ENCODE data around the gene GADD45B.
"Not testable (repeated sequence)": the region's sequence is repeated elsewhere in the genome, so short reads cannot be mapped to it uniquely, and the experiment has no call there.

GADD45B gene

GRCh38 chr19:2461751-2462634 is 13.9 kb upstream of the GADD45B start:
- TF ChIP-seq EZH2phosphoT487 (IDR thresholded peaks at IDR 0.05; ENCODE audit: borderline replicate concordance, low read length) (no peak), CTCF (IDR thresholded peaks at IDR 0.05; ENCODE audit: low read depth, low read length, poor library complexity, severe bottlenecking) (no peak)
- H3K4me3 ChIP-seq (ENCODE audit: low read length), result peak overlapping the region; percentile 80
- peaks cover 3% of the 10 kb centered on the region; the same call in 1 of the 2 replicates for H3K79me2 ChIP-seq (ENCODE audit: control insufficient read depth, low read length)
- no peaks in the 10 kb centered on the region for H4K20me1 ChIP-seq (ENCODE audit: control insufficient read depth, insufficient read depth, low read depth, low read length)
- H3K4me2 ChIP-seq (ENCODE audit: low read length), result peak overlapping the region; percentile 88
- no peaks in the 10 kb centered on the region for H3K36me3 ChIP-seq (ENCODE audit: control insufficient read depth, low read length)
- H3K27ac ChIP-seq (ENCODE audit: low read depth, low read length), result no peak overlapping the region
- H3K9me2 ChIP-seq (replicated peaks; ENCODE audit: control insufficient read depth, low read length), result no peaks in the 10 kb centered on the region
- H3F3A ChIP-seq (ENCODE audit: control insufficient read depth, insufficient read depth), result no peaks in the 10 kb centered on the region; the same call in 1 of the 2 replicates
- H3K4me1 ChIP-seq (ENCODE audit: control insufficient read depth, low read length), result peaks cover 26% of the 10 kb centered on the region
- H3K9me3 ChIP-seq (ENCODE audit: control insufficient read depth, insufficient read depth, low read length), result no peaks in the 10 kb centered on the region
- H3K27me3 ChIP-seq (ENCODE audit: control insufficient read depth, low read length), result peaks cover 8% of the 10 kb centered on the region

- H3K4me1 ChIP-seq (ENCODE audit: control insufficient read depth, low read length), result peaks cover 23% of the 10 kb centered on the region
- H3K9me2 ChIP-seq (replicated peaks; ENCODE audit: control insufficient read depth, low read length), result no peaks in the 10 kb centered on the region
- H3K27me3 ChIP-seq (ENCODE audit: control insufficient read depth, low read length), result peaks cover 8% of the 10 kb centered on the region
- TF ChIP-seq EZH2phosphoT487 (IDR thresholded peaks at IDR 0.05; ENCODE audit: borderline replicate concordance, low read length) (no peak), CTCF (IDR thresholded peaks at IDR 0.05; ENCODE audit: low read depth, low read length, poor library complexity, severe bottlenecking) (no peak)
- peak overlapping the region; percentile 88 for H3K4me2 ChIP-seq (ENCODE audit: low read length)
- H3K79me2 ChIP-seq (ENCODE audit: control insufficient read depth, low read length), result no peaks in the 10 kb centered on the region
- peak overlapping the region; percentile 80 for H3K4me3 ChIP-seq (ENCODE audit: low read length)
- H3K36me3 ChIP-seq (ENCODE audit: control insufficient read depth, low read length), result no peaks in the 10 kb centered on the region
- H3K27ac ChIP-seq (ENCODE audit: low read depth, low read length), result no peak overlapping the region
- H3K9me3 ChIP-seq (ENCODE audit: control insufficient read depth, insufficient read depth, low read length), result no peaks in the 10 kb centered on the region
- H3F3A ChIP-seq (ENCODE audit: control insufficient read depth, insufficient read depth), result no peaks in the 10 kb centered on the region; the same call in 1 of the 2 replicates
- no peaks in the 10 kb centered on the region for H4K20me1 ChIP-seq (ENCODE audit: control insufficient read depth, insufficient read depth, low read depth, low read length)
Measured at GRCh38 chr19:2462635-2463421, 13.1 kb upstream of the GADD45B start.

- H3K4me1 ChIP-seq (ENCODE audit: control insufficient read depth, low read length), result peaks cover 23% of the 10 kb centered on the region
- H3K27me3 ChIP-seq (ENCODE audit: control insufficient read depth, low read length); H3K27ac ChIP-seq (ENCODE audit: low read depth, low read length); H3K4me2 ChIP-seq (ENCODE audit: low read length); H3K9me2 ChIP-seq (replicated peaks; ENCODE audit: control insufficient read depth, low read length); H3K9me3 ChIP-seq (ENCODE audit: control insufficient read depth, insufficient read depth, low read length); H3F3A ChIP-seq (ENCODE audit: control insufficient read depth, insufficient read depth); H3K4me3 ChIP-seq (ENCODE audit: low read length); H3K36me3 ChIP-seq (ENCODE audit: control insufficient read depth, low read length); H3K79me2 ChIP-seq (ENCODE audit: control insufficient read depth, low read length); H4K20me1 ChIP-seq (ENCODE audit: control insufficient read depth, insufficient read depth, low read depth, low read length): not testable (repeated sequence)
Measured at GRCh38 chr19:2463694-2464093, 12.2 kb upstream of the GADD45B start.
